ENCODE results near the gene LETM1. TPM values are rescaled to one million over a fixed set of nuclear protein-coding genes. Genes with fewer than 3 reads are reported as not detected.
A peak's percentile ranks its signal among the peaks of the same experiment; 100 is the strongest.

LETM1 gene
- total RNA-seq, 1 donor from 2014 or later = 67.5 TPM

DNA sequence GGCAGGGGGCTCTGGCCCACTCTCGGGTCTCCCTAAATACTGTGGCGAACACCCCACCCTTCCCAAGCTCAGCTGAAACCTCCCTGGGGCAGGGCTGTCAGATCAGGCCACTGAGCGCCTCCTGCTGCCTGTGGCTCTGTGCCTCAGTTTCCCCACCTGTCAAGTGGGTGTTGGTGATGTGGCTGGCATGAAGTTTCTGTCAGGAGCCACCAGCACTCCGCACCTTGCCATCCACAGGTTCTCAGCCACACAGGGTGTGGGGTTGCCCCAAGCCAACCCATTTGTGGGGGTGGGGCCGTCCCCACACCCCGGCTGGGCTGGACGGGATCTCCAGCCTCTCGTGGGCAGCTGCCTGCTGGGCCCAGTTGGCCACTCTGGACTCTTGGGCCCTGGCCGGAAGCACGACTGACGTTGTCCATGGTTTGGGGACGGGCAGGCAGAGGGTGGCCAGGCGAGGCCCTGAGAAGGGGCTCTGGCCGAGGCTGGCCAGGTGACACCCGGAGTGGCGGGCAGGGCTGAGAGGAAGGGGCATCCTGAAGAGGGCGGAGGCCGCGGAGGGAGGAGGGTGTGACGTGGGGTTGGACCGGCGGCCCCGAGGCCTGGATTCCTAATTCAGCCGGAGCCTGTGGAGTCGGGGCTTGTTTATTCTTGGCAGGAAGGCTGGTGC lies 68.4 kb downstream of the LETM1 start:
- peaks cover 49% of the 10 kb centered on the region for H3K4me1 ChIP-seq
- no peaks in the 10 kb centered on the region for H3K36me3 ChIP-seq
- no peaks in the 10 kb centered on the region for H3K9me3 ChIP-seq
- intact Hi-C loops (cut with DNase I) = no loop called here
- no peak for DNase-seq (ENCODE audit: extremely low spot score in 2 of 2)
- TF ChIP-seq POLR2AphosphoS5 (IDR thresholded peaks at IDR 0.05; ENCODE audit: insufficient read depth in 1 of 2, low read depth in 1 of 2) (no peak), POLR2A (IDR thresholded peaks at IDR 0.05) (no peak)
- TF ChIP-seq, protein P1, sequence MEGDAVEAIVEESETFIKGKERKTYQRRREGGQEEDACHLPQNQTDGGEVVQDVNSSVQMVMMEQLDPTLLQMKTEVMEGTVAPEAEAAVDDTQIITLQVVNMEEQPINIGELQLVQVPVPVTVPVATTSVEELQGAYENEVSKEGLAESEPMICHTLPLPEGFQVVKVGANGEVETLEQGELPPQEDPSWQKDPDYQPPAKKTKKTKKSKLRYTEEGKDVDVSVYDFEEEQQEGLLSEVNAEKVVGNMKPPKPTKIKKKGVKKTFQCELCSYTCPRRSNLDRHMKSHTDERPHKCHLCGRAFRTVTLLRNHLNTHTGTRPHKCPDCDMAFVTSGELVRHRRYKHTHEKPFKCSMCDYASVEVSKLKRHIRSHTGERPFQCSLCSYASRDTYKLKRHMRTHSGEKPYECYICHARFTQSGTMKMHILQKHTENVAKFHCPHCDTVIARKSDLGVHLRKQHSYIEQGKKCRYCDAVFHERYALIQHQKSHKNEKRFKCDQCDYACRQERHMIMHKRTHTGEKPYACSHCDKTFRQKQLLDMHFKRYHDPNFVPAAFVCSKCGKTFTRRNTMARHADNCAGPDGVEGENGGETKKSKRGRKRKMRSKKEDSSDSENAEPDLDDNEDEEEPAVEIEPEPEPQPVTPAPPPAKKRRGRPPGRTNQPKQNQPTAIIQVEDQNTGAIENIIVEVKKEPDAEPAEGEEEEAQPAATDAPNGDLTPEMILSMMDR (IDR thresholded peaks at IDR 0.05) = no peak
- peak overlapping the region; percentile 59 for H3K27ac ChIP-seq
- H3K27me3 ChIP-seq = no peaks in the 10 kb centered on the region
- no peak overlapping the region for H3K4me3 ChIP-seq

DNA sequence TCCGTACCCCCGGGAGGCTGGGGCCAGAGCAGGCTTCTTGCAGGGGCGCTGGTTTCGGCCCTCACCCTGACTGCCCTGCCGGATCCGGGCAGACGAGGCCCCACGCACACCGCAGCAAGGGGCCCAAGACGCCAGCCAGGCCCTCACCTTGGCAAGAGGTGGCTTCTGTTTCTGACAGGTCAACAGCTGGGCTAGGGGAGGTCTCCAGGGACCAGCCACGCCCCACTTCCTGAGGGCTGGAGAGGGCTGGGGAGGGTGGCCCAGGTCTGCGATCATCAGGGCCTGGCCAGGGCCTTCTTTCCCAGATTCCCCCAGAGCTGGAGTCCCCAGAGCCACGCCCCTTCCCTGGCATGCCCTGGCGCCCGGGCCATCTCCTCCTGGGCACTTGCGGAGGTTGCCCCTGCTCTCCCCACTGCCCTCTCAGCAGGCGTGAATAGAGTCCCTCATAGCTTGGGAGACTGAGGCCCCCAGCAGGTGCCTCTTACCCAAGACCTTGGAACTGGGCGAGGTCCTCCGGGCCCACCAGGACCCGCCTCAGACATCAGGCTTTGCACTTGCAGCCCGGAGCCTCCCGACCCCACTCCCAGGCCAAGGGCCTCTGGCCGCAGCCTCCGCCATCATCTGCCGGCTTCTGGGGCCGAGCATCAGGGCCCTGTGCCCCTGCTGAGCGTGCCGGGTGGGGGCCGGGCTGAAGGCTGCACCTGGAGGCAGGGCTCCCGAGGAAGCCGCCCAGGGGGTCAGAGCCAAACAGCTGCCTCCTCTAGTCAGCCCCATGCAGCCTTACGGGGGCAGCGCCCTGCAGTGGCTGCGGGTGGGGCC lies 69.2 kb downstream of the LETM1 start:
- H3K36me3 ChIP-seq = no peaks in the 10 kb centered on the region
- peaks cover 55% of the 10 kb centered on the region for H3K4me1 ChIP-seq
- TF ChIP-seq POLR2AphosphoS5 (IDR thresholded peaks at IDR 0.05; ENCODE audit: insufficient read depth in 1 of 2, low read depth in 1 of 2) = no peak
- no peak for DNase-seq (ENCODE audit: extremely low spot score in 2 of 2)
- no peaks in the 10 kb centered on the region for H3K27me3 ChIP-seq
- intact Hi-C loops (cut with DNase I) = no loop called here
- H3K27ac ChIP-seq = no peak overlapping the region
- no peaks in the 10 kb centered on the region for H3K9me3 ChIP-seq
- no peak overlapping the region for H3K4me3 ChIP-seq

DNA sequence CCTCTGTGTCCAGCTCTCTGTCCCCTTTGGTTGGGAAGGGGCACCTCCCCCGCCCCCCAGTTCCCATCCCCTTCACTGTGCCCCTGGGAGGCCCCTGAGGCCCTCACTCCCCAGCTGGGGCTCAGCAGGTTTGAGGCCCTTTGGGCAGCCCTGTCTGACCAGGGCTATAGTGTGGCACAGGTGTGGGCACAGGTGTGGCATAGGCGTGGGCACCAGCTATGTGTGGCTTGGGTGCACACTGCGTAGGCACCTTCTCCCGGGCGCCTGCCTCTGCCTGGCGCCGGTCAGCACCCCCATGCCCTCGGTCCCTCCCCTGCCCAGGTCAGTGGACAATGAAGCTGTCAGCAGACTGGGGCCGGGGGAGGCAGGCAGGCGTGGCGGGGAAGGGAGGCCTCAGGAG lies 70.4 kb downstream of the LETM1 start:
- TF ChIP-seq POLR2AphosphoS5 (IDR thresholded peaks at IDR 0.05; ENCODE audit: insufficient read depth in 1 of 2, low read depth in 1 of 2) = no peak
- TF ChIP-seq POLR2A (IDR thresholded peaks at IDR 0.05) = no peak
- TF ChIP-seq, protein P1 (IDR thresholded peaks at IDR 0.05) = no peak
- Histone ChIP-seq H3K4me3 (no peak overlapping the region), H3K9me3 (no peaks in the 10 kb centered on the region), H3K27ac (peak overlapping the region; percentile 68), H3K4me1 (peaks cover 55% of the 10 kb centered on the region), H3K27me3 (no peaks in the 10 kb centered on the region), H3K36me3 (no peaks in the 10 kb centered on the region)
- no peak for DNase-seq (ENCODE audit: extremely low spot score in 2 of 2)
- intact Hi-C loops (cut with DNase I) = no loop called here

DNA sequence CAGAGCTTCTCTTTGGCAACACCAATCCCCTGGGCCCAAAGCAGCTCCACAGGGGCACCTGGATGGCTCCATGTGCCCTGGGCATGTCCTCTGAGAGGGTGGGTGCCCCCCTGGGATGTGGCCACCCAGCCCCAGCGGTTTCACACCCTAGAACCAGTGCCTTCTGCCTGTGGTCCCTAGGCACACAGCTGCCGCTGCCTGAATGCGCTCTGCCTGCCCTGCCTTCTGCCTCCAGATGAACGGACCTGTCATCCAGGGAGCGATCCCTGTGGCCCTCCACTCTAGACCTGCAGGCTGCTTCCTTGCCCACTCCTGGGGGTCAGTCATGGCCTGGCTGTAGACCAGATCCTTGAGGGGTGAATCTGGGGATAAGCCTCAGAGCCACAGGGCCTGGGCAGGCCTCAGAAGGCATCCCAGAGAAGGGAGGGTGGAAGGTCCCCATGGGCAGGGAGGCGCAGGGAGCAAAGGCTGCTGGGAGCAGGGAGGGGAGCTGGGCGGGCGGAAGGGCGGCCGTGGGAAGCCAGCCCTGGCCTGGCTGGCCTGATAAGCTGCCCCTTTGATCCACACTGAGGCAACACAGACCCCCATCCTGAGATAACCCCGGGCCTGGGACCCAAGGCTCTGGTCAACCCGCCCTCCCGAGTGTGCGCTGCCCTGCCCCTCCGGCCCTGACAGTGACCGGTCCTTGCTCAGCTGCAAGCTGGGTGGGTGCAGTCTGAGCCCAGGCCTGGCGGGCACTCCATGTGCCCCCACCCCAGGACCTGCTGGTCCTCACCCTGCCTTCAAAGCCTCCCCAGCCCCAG lies 71.0 kb downstream of the LETM1 start:
- Histone ChIP-seq H3K27me3 (no peaks in the 10 kb centered on the region), H3K4me1 (peaks cover 55% of the 10 kb centered on the region), H3K36me3 (no peaks in the 10 kb centered on the region), H3K27ac (peak overlapping the region; percentile 68), H3K9me3 (no peaks in the 10 kb centered on the region), H3K4me3 (no peak overlapping the region)
- DNase-seq (ENCODE audit: extremely low spot score in 2 of 2) = no peak
- intact Hi-C loops (cut with DNase I) = no loop called here
- no peak for TF ChIP-seq POLR2A (IDR thresholded peaks at IDR 0.05)
- no peak for TF ChIP-seq POLR2AphosphoS5 (IDR thresholded peaks at IDR 0.05; ENCODE audit: insufficient read depth in 1 of 2, low read depth in 1 of 2)
- TF ChIP-seq, protein P1 (IDR thresholded peaks at IDR 0.05) = no peak

DNA sequence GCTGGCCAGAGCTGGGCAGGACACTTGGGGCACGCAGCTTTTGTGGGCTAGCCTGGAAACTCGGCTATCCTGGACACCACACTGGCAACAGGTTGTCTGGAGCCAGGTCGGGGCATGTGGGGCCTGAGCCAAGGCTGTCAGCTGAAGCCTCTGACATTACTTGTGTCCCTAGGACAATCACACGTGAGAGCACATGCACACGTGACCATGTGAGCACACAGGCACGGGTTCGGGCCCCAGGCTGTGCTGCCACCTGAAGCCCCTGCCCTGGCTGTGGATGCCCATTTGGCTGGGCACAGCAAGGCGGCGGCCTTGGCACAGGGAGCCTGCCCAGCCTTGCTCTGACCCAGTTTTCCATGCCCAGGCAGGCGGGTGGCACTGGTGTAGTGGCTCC lies 71.6 kb downstream of the LETM1 start:
- no peak for DNase-seq (ENCODE audit: extremely low spot score in 2 of 2)
- Histone ChIP-seq H3K36me3 (no peaks in the 10 kb centered on the region), H3K9me3 (no peaks in the 10 kb centered on the region), H3K4me3 (no peak overlapping the region), H3K27ac (peak overlapping the region; percentile 68), H3K4me1 (peaks cover 55% of the 10 kb centered on the region), H3K27me3 (no peaks in the 10 kb centered on the region)
- TF ChIP-seq POLR2A (IDR thresholded peaks at IDR 0.05) (no peak), POLR2AphosphoS5 (IDR thresholded peaks at IDR 0.05; ENCODE audit: insufficient read depth in 1 of 2, low read depth in 1 of 2) (no peak)
- TF ChIP-seq, protein P1 (IDR thresholded peaks at IDR 0.05) = no peak
- intact Hi-C loops (cut with DNase I) = no loop called here
